Stomach (tissue), 9 donors: ENCODE data around the gene ANXA8. TPM values are rescaled to one million over a fixed set of nuclear protein-coding genes. Genes with fewer than 3 reads are reported as not detected.

ENCODE experiments used
- DNase-seq, 2 donors: peaks; one replicate each; pipeline versions ENCODE4 v3.0.0 to v3.0.0-alpha.2; 2013 to 2019
- H3K27ac ChIP-seq, 5 donors: fragments of 200-600 bp in 4 of 5; sonication (generic) in 4 of 5; one replicate each; pipeline ENCODE4 v1.5.1; 2013 to 2019; ENCODE audit warnings: mild to moderate bottlenecking in 1 of 5, moderate library complexity in 1 of 5
- H3K27me3 ChIP-seq, 3 donors: fragments of 200-600 bp; sonication (generic); one replicate each; pipeline ENCODE4 v1.5.1; 2017 to 2019; ENCODE audit warnings: mixed run types in 1 of 3
- H3K36me3 ChIP-seq, 4 donors: fragments of 200-600 bp; sonication (generic); 1 replicate in 3 of 4; 2 replicates in 1 of 4; pipeline ENCODE4 v1.5.1; 2016 to 2019
- H3K4me1 ChIP-seq, 4 donors: fragments of 200-600 bp; sonication (generic); one replicate each; pipeline ENCODE4 v1.5.1; 2016 to 2019
- H3K4me3 ChIP-seq, 4 donors: fragments of 200-600 bp; sonication (generic) in 3 of 4; one replicate each; pipeline ENCODE4 v1.5.1; 2016 to 2019; ENCODE audit warnings: mild to moderate bottlenecking in 1 of 4
- H3K9me3 ChIP-seq, 4 donors: fragments of 200-600 bp; sonication (generic); one replicate each; pipeline ENCODE4 v1.5.1; 2016 to 2019
- CTCF ChIP-seq, 7 experiments: fragments of 450-650 bp in 4 of 7; fragments of 200-600 bp in 3 of 7; sonication (generic) in 3 of 7; IDR thresholded peaks; one replicate each; pipeline ENCODE4 v1.5.1; 2016 to 2019; ENCODE audit warnings: antibody characterized with exemption in 7 of 7, control low read depth in 2 of 7, mild to moderate bottlenecking in 1 of 7
- EP300 ChIP-seq: sonication (generic); formaldehyde crosslinking; IDR thresholded peaks from one replicate; pipeline ENCODE4 v1.6.1; 2017; ENCODE audit warnings: antibody characterized with exemption
- POLR2A ChIP-seq, 4 donors: fragments of 450-650 bp; IDR thresholded peaks; one replicate each; pipeline ENCODE4 v1.6.1; 2016; ENCODE audit warnings: antibody characterized with exemption in 4 of 4, control low read depth in 2 of 4, mild to moderate bottlenecking in 1 of 4, moderate library complexity in 1 of 4
- POLR2AphosphoS5 ChIP-seq, 3 donors: sonication (generic); formaldehyde crosslinking; IDR thresholded peaks; one replicate each; pipeline ENCODE4 v1.6.1; 2016; ENCODE audit warnings: antibody characterized with exemption in 3 of 3
- whole genome bisulfite sequencing, 5 donors: extraction: QIAGEN DNeasy Blood & Tissue Kit in 3 of 5; methylation state at CpG; one replicate each; pipeline versions ENCODE4 v1.1.5 to v1.1.7; 2013 to 2018; 5-methylcytosine and 5-hydroxymethylcytosine counted together
- intact Hi-C: fragments of 100-400 bp; cut with DNase I; formaldehyde crosslinking; loops from one replicate; pipeline ENCODE4 v1.15.1; 2023; ENCODE audit warnings: low total_unique reads
- polyA plus RNA-seq, 3 donors: library from polyadenylated mRNA; stranded (reverse); fragments of 200-250 nt; gene quantifications; one replicate each; pipeline ENCODE4 v1.2.3, GENCODE V29; 2013
- small RNA-seq, 4 donors: library from RNA; depleted of rRNA; stranded (forward); fragments of <200 nt; gene quantifications; one replicate each; pipeline ENCODE3, GENCODE V24; 2016
- total RNA-seq, 5 donors: library from RNA; depleted of rRNA; stranded (reverse); fragments of >200 nt; gene quantifications; one replicate each; pipeline versions ENCODE4 v1.1.0 to v1.2.3, GENCODE V29; 2014 to 2016
- donor health status: healthy with polysubstance abuse.
- donor health status: Bipolar disorder and iron deficiency.
- donor health status: healthy.

Gene ANXA8
- total and polyA plus RNA-seq, 8 donors: 0.37 to 77.4 (median 2.7) TPM; not detected in 4

DNA sequence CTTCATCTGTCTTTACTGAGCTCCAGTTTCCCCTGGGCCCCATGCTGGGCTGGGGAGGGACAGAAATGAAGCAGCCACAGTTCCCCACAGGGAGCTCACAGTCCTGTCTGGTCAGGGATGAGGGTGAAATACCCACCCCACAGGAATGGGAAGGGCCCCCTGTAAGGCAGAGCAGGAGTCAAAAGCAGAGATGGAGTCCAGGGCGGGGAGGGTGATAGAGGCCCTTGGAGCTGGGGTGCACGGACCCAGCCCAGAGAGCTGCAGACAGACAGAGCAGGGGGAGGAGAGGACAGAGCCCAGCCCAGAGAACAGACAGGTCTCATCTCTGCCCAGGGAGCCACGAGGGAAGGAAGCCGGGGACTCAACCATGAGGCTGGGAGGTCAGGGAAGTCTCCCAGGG, 64.9 kb downstream of the ANXA8 start:
- intact Hi-C loops: no loop called here
- Histone ChIP-seq H3K4me3 (no peak overlapping the region), H3K36me3 (no peaks in the 10 kb centered on the region), H3K4me1 (no peaks in the 10 kb centered on the region), H3K9me3 (no peaks in the 10 kb centered on the region), H3K27ac (no peak overlapping the region), H3K27me3 (peaks cover 0 to 10% (median 0%) of the 10 kb centered on the region in 3 donors)
- TF ChIP-seq CTCF (IDR thresholded peaks at IDR 0.05) (no peak), POLR2A (IDR thresholded peaks at IDR 0.05) (no peak), POLR2AphosphoS5 (IDR thresholded peaks at IDR 0.05) (no peak), EP300 (no peak)
- no peak for DNase-seq
- WGBS, 5 donors: 84 to 94% (median 88%) methylated on average over 4 of the region's 4 CpGs

DNA sequence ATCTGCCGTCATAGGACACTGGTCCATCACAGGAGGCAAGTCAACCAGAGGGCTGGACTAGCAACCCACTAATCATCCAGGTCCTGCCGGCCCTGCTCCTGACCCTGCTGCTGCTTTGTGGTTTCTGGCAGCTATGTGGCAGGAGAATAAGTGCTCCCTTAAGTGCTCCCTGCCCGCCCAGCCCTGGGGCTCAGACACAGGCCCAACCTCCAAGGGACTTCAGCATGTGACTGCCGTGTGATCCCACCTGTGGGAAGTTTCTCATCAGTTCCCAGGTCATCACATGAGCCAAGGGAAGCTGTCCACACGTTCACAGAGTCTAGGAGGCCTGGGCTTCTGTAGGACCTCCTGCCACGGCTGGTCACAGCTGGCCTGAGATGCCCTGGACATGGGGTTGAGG, 65.6 kb downstream of the ANXA8 start:
- Histone ChIP-seq H3K9me3 (no peaks in the 10 kb centered on the region), H3K27ac (no peak overlapping the region), H3K27me3 (peaks cover 0 to 10% (median 0%) of the 10 kb centered on the region in 3 donors), H3K4me1 (no peaks in the 10 kb centered on the region), H3K36me3 (no peaks in the 10 kb centered on the region), H3K4me3 (no peak overlapping the region)
- no peak for DNase-seq
- TF ChIP-seq CTCF (IDR thresholded peaks at IDR 0.05) (no peak), EP300 (no peak), POLR2A (IDR thresholded peaks at IDR 0.05) (no peak), POLR2AphosphoS5 (IDR thresholded peaks at IDR 0.05) (no peak)
- intact Hi-C loops: no loop called here
- 84 to 92% (median 86%) methylated on average over 3 to 6 of the region's 6 CpGs for WGBS, 5 donors

Small RNA genes within 50 kb of the gene (small RNA-seq; reads per million reads assigned to genes)
- gene AL591684.3 (0 reads per million in 4 donors), gene RNA5SP312 (0 reads per million in 4 donors)

Other genes with a start within 250 kb of the ANXA8 start
- gene GDF10, start 183.9 kb downstream of the ANXA8 start, total RNA-seq: 1 to 10 TPM in 1 of 5 donors, not detected in 4; 2.6 TPM
- under 1 TPM in 2 of 3 donors, not detected in 1; 0.31 to 0.90 TPM for gene GDF10, start 183.9 kb downstream of the ANXA8 start, polyA plus RNA-seq
- gene GDF2, start 161.7 kb downstream of the ANXA8 start, total RNA-seq: not detected
- not detected for gene GDF2, start 161.7 kb downstream of the ANXA8 start, polyA plus RNA-seq
- gene RBP3, start 135.8 kb downstream of the ANXA8 start, total RNA-seq: not detected
- gene RBP3, start 135.8 kb downstream of the ANXA8 start, polyA plus RNA-seq: not detected
- gene ZNF488, start 99.8 kb downstream of the ANXA8 start, total RNA-seq: 10 to 100 TPM in 1 of 5 donors, 1 to 10 TPM in 1, under 1 TPM in 2, not detected in 1; 0.43 to 15.1 (median 1.4) TPM
- gene ZNF488, start 99.8 kb downstream of the ANXA8 start, polyA plus RNA-seq: under 1 TPM in 2 of 3 donors, not detected in 1; 0.50 to 0.68 TPM
- gene FAM25G, start 7.6 kb upstream of the ANXA8 start, total RNA-seq: not detected
- gene FAM25G, start 7.6 kb upstream of the ANXA8 start, polyA plus RNA-seq: not detected
- gene AGAP9, start 39.5 kb upstream of the ANXA8 start, total RNA-seq: 10 to 100 TPM in 4 of 5 donors, 1 to 10 TPM in 1; 1.4 to 40.3 (median 10.6) TPM
- 10 to 100 TPM in 1 of 3 donors, 1 to 10 TPM in 2; 3.1 to 10.8 (median 3.4) TPM for gene AGAP9, start 39.5 kb upstream of the ANXA8 start, polyA plus RNA-seq